ENCODE data around the gene ADAT3.

ADAT3 gene

DNA sequence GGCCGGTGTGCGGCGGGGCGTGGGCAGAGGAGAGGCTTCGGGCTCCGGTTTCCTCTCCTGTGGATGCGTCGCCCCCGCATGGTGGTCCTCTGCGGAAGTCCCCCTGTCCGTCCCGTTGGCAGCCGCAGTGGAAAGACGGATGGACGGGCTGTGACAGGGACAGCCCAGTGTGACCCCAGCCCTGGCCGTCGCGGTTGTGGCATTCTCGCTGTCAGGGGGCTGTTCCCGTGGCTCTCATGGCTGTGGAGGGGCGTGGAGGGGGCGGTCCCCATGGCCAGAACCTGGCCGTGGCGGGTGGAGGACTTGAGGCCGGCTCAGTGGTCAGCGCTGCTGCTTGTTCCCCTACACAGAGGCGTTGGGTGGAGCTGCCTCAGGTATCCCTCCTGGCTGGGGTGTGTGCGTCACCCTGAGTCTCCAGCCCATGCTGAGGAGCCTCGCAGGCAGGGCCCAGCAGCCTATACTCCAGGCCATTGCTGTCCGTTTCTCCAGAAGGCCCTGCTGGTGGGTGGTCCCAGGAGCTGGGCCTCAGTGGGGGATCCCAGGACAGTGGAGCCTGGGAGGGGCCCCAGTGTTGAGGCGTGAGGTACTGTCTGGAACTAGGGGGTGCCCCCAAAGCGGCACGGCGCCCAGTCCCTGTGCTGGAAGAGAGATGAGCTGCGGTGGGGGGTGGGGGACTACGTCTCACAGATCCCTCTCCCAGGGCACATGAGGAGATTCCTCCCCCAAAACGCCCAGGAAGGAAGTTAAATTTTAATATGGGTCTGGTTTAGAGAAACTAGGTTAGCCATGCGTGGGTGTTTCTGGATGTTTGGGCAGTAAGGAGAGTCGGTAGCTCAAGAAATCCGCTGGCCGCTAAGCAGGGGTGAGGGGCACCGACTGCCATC is 56.0 kb downstream of the ADAT3 start:
- no peaks in the 10 kb centered on the region for H3K4me1 ChIP-seq (ENCODE audit: control insufficient read depth, insufficient read depth, low read length, poor library complexity, severe bottlenecking)
- H3K9me3 ChIP-seq (ENCODE audit: control insufficient read depth, low read length) = no peaks in the 10 kb centered on the region
- no peak overlapping the region for H3K27ac ChIP-seq (ENCODE audit: low read depth, low read length, severe bottlenecking)
- no peak overlapping the region for H3K4me3 ChIP-seq (ENCODE audit: extremely low read depth, insufficient read depth, low read length, poor library complexity, severe bottlenecking)
- 95 to 99% methylated on average over 34 to 36 of the region's 42 CpGs for WGBS, 2 experiments (ENCODE audit: insufficient coverage in 2 of 2)
- peaks cover 39% of the 10 kb centered on the region for H3K36me3 ChIP-seq (ENCODE audit: control insufficient read depth, insufficient read depth, low read length)

DNA sequence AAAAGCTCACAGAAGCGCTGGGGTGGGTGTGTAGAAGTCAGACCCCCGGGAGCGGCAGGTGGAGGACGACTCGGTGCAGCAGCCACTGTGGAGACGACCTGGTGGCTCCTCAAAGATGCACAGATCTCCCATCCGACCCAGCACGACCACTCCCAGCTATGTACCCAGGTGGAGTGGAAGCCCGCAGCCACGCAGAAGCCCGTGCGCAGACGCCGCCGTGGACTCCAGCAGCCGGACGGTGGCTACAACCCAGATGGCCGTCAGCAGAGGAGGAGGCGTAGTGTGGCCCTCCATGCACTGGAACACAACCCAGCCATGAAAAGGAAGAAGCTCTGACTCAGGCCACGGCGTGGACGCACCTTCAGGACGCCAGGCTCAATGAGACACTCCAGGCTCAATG is 57.5 kb downstream of the ADAT3 start:
- 96 to 98% methylated on average over 22 to 23 of the region's 23 CpGs for WGBS, 2 experiments (ENCODE audit: insufficient coverage in 2 of 2)
- no peak overlapping the region for H3K27ac ChIP-seq (ENCODE audit: low read depth, low read length, severe bottlenecking)
- no peak overlapping the region for H3K4me3 ChIP-seq (ENCODE audit: extremely low read depth, insufficient read depth, low read length, poor library complexity, severe bottlenecking)
- no peaks in the 10 kb centered on the region for H3K9me3 ChIP-seq (ENCODE audit: control insufficient read depth, low read length)
- H3K36me3 ChIP-seq (ENCODE audit: control insufficient read depth, insufficient read depth, low read length) = peaks cover 45% of the 10 kb centered on the region
- no peaks in the 10 kb centered on the region for H3K4me1 ChIP-seq (ENCODE audit: control insufficient read depth, insufficient read depth, low read length, poor library complexity, severe bottlenecking)
